TTC549 (cell line): Measurements from ENCODE around the gene ZC3H8.

Experiments used
- FAIRE-seq: peaks from 2 replicates; lab custom pipeline; 2012; peaks lifted over from hg19 to GRCh38; lab: Jason Lieb, UNC

ZC3H8 gene

DNA sequence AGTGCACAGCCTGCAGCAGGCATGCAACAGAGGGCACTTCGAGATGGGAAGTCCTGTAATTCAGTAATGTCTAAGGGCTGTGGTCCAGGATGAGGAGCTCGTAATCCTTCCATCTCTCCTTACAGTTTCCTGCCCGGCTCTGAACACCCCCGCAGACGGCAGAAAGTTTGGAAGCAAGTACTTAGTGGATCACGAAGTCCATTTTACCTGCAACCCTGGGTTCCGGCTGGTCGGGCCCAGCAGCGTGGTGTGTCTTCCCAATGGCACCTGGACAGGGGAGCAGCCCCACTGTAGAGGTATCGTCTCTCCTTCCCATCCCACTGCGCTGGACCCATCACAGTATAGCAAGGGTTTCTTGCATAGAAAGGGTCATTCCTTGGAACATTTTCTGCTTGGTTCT lies 90.0 kb downstream of the ZC3H8 start:
- no peak for FAIRE-seq

DNA sequence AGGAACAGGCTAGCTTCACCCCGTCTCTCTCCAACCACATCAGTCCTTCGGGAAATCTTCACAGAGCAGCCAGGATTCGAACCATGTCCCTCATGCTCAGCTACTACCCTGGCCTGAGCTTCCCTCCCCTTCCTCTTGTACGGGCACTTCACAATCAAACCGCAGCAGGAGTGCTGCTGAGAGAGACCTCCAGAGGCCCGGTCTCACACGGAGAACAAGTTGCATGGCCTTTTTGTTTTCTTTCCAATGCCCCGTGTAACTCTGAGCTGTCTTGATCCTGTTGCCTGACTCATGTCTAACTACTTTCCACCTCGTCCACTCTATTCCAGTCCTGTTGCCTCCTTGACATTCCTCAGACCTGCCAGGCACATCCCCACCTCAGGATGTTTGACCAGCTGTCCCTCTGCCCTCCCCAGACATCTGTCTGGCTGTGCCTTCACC lies 91.3 kb downstream of the ZC3H8 start:
- no peak for FAIRE-seq

DNA sequence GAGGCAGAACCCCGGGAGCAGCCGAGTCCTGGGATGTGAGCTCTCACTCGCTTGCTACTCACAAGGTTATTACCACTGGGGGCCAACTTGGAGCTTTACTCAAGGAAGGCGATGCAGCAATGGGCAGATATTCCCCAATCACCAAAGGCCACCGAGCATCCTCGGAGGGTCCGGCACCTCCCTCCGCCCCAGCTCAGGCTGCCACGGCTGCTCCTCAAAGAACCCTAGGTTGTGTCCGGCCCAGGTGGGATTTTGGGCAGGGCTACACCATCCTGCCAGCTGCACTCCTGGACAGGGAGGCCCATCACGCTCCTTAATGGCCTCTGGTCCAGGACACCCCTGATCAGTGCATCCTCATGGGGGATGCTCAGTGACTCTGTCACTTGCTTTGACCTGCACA lies 91.9 kb downstream of the ZC3H8 start:
- no peak for FAIRE-seq

DNA sequence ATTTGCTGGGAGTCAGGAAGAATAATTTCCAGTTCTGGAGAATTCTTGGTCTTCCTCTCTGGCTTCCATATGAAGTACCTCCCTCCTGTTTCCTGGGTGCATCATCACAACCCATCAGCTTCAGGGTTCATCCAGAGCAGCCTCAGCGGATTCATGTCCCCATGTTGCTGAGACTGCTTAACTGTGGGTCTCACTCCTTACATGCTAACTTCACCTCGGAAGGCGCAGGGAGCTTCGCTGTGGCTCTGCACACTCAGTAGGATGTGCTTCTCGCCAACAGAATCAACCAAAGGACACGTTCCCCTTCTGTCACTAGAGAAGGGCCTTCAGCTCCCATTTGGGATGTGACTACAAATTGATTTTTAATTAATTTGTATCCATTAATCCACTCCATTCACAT lies 92.5 kb downstream of the ZC3H8 start:
- no peak for FAIRE-seq
